Left lung (tissue), 10 donors: Measurements from ENCODE around the gene PLXNB3. TPM values are rescaled to one million over a fixed set of nuclear protein-coding genes. Genes with fewer than 3 reads are reported as not detected.

Experiments
- ATAC-seq: fragments of 200-7000 bp; cut with Tn5 transposase; one replicate; pipeline ENCODE4 v1.9.1; 2020; ENCODE audit warnings: moderate library complexity
- DNase-seq, 4 donors: peaks; one replicate each; pipeline ENCODE4 v3.0.0-alpha.2; 2013 to 2020
- H3K27ac ChIP-seq, 2 donors: fragments of 200-600 bp; sonication (generic) in 1 of 2; one replicate each; pipeline versions ENCODE4 v1.5.0 to v1.8.0; 2020 to 2021
- H3K27me3 ChIP-seq, 2 donors: fragments of 200-600 bp; sonication (generic) in 1 of 2; one replicate each; pipeline versions ENCODE4 v1.5.0 to v1.8.0; 2020 to 2021
- H3K36me3 ChIP-seq, 2 donors: fragments of 200-600 bp; sonication (generic) in 1 of 2; one replicate each; pipeline versions ENCODE4 v1.5.0 to v1.8.0; 2020 to 2021
- H3K4me1 ChIP-seq, 2 donors: fragments of 200-600 bp; one replicate each; pipeline ENCODE4 v1.8.0; 2021
- H3K4me3 ChIP-seq, 2 donors: fragments of 200-600 bp; sonication (generic) in 1 of 2; one replicate each; pipeline versions ENCODE4 v1.5.0 to v1.8.0; 2020 to 2021; ENCODE audit warnings: mild to moderate bottlenecking in 1 of 2
- H3K9me3 ChIP-seq, 2 donors: fragments of 200-600 bp; sonication (generic) in 1 of 2; one replicate each; pipeline versions ENCODE4 v1.5.0 to v1.8.0; 2020 to 2021
- CTCF ChIP-seq, 2 donors: fragments of 200-600 bp; sonication (generic) in 1 of 2; IDR thresholded peaks; one replicate each; pipeline versions ENCODE4 v1.5.0 to v1.8.0; 2021; ENCODE audit warnings: antibody characterized with exemption in 2 of 2
- intact Hi-C, 2 donors: fragments of 100-400 bp; cut with DNase I; formaldehyde crosslinking; loops; one replicate each; pipeline versions ENCODE4 v1.11.2 to v1.14.2; 2022
- polyA plus RNA-seq, 6 donors: library from polyadenylated mRNA; unstranded; fragments of 120-200 nt; gene quantifications; one replicate each; pipeline ENCODE4 v1.2.1, GENCODE V29; 2013; ENCODE audit not compliant: insufficient read length in 6 of 6
- total RNA-seq, 2 donors: library from RNA; stranded (reverse); fragmentation: NEBNext Ultra II Directional; extraction: Animal tissue kit (Norgen Biotek cat#: 25700); gene quantifications; one replicate each; pipeline ENCODE4 v1.2.1, GENCODE V29; 2021
- donor health status: DM: no; HTN: yes; CAD: no.
- donor health status: DM: no; HTN: no; CAD: no.

PLXNB3 gene
- total and polyA plus RNA-seq, 8 donors: 2.7 to 5.2 (median 3.6) TPM

DNA sequence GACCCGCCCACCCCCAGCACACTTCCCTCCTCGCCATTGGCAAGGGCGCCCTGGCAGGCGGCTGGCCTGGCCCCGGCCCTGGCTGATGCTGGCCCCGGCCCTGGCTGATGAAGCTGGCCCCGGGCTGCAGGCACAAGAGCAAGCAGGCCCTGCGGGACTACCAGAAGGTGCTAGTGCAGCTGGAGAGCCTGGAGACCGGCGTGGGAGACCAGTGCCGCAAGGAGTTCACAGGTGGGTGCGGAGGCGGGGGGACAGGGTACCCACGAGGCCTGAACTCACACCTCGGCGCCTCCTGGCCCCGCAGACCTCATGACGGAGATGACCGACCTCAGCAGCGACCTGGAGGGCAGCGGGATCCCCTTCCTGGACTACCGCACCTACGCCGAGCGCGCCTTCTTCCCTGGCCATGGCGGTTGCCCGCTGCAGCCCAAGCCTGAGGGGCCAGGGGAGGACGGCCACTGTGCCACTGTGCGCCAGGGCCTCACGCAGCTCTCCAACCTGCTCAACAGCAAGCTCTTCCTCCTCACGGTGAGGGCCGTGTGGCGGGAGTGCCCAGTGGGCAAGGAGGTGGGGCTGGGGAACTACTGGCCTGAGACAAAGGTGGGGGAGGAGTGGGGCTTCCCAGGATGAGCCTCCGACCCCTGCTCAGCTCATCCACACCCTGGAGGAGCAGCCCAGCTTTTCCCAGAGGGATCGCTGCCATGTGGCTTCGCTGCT is 10.7 kb downstream of the PLXNB3 start:
- no peak overlapping the region for H3K27ac ChIP-seq
- ATAC-seq: no peak
- intact Hi-C loops: no loop called here
- H3K27me3 ChIP-seq: peaks cover 0 to 15% of the 10 kb centered on the region in 2 donors
- H3K4me1 ChIP-seq: no peaks in the 10 kb centered on the region
- TF ChIP-seq CTCF (IDR thresholded peaks at IDR 0.05): no peak
- DNase-seq: peak in 1 of 4 donors; percentile 27
- no peak overlapping the region for H3K4me3 ChIP-seq
- H3K36me3 ChIP-seq: no peaks in the 10 kb centered on the region
- no peaks in the 10 kb centered on the region for H3K9me3 ChIP-seq

GRCh38 chrX:153775293-153776119 is 11.5 kb downstream of the PLXNB3 start:
- Histone ChIP-seq H3K4me1 (no peaks in the 10 kb centered on the region), H3K9me3 (no peaks in the 10 kb centered on the region), H3K27ac (no peak overlapping the region), H3K27me3 (peaks cover 0 to 22% of the 10 kb centered on the region in 2 donors), H3K36me3 (no peaks in the 10 kb centered on the region), H3K4me3 (no peak overlapping the region)
- TF ChIP-seq CTCF (IDR thresholded peaks at IDR 0.05): no peak
- intact Hi-C loops: no loop called here
- ATAC-seq: no peak
- DNase-seq: peak in 1 of 4 donors; percentile 41

DNA sequence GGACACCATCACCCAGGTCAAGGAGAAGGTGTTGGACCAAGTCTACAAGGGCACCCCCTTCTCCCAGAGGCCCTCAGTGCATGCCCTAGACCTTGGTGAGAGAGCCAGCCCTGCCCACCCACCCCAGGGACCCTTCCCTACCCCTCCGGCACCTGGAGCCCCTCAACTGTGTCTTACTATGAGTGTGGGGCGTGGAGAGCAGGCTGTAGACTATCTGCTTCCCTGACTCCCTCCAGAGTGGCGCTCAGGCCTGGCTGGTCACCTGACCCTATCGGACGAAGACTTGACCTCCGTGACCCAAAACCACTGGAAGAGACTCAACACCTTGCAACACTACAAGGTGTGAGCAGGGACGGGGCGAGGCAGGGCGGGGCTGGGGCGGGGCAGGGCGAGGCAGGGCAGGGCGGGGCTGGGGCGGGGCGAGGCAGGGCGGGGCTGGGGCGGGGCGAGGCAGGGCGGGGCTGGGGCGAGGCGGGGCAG is 12.1 kb downstream of the PLXNB3 start:
- H3K36me3 ChIP-seq: no peaks in the 10 kb centered on the region
- no peaks in the 10 kb centered on the region for H3K9me3 ChIP-seq
- no peak for ATAC-seq
- intact Hi-C loops: no loop called here
- no peak for TF ChIP-seq CTCF (IDR thresholded peaks at IDR 0.05)
- no peak overlapping the region for H3K4me3 ChIP-seq
- no peaks in the 10 kb centered on the region for H3K4me1 ChIP-seq
- no peak overlapping the region for H3K27ac ChIP-seq
- H3K27me3 ChIP-seq: peaks cover 0 to 29% of the 10 kb centered on the region in 2 donors
- no peak for DNase-seq

GRCh38 chrX:153776611-153777045 is 12.6 kb downstream of the PLXNB3 start:
- H3K27me3 ChIP-seq: peaks cover 0 to 34% of the 10 kb centered on the region in 2 donors
- TF ChIP-seq CTCF (IDR thresholded peaks at IDR 0.05): no peak
- no peaks in the 10 kb centered on the region for H3K4me1 ChIP-seq
- DNase-seq: no peak
- no peaks in the 10 kb centered on the region for H3K9me3 ChIP-seq
- H3K27ac ChIP-seq: no peak overlapping the region
- H3K36me3 ChIP-seq: no peaks in the 10 kb centered on the region
- no peak overlapping the region for H3K4me3 ChIP-seq
- no peak for ATAC-seq
- intact Hi-C loops: no loop called here
